ENCODE measurements around the gene ACVR2B.
A peak's percentile ranks its signal among the peaks of the same experiment; 100 is the strongest.

Gene ACVR2B

GRCh38 chr3:38493031-38493430 lies 39.3 kb downstream of the ACVR2B start:
- TF ChIP-seq ZFX (IDR thresholded peaks at IDR 0.05; ENCODE audit: borderline replicate concordance) (no peak), CTCF (IDR thresholded peaks at IDR 0.05) (no peak)
- no peak overlapping the region for H3K27ac ChIP-seq

- peak within 1 kb of the TSS; percentile 59 for H3K27ac ChIP-seq
- TF ChIP-seq ZFX (IDR thresholded peaks at IDR 0.05; ENCODE audit: borderline replicate concordance) (no peak), CTCF (IDR thresholded peaks at IDR 0.05) (peak; percentile 96)
Measured at GRCh38 chr3:38496131-38496910, 42.6 kb downstream of the ACVR2B start, which contains the start of gene EXOG. TSS of gene EXOG (plus strand) at chr3:38496340. CDS start at chr3:38496368, 28 bp downstream.

GRCh38 chr3:38497031-38497430 lies 43.3 kb downstream of the ACVR2B start:
- TF ChIP-seq CTCF (IDR thresholded peaks at IDR 0.05) (no peak), ZFX (IDR thresholded peaks at IDR 0.05; ENCODE audit: borderline replicate concordance) (no peak)
- H3K27ac ChIP-seq, result peak overlapping the region; percentile 59; the same call in 1 of the 2 replicates

GRCh38 chr3:38500688-38501417 lies 47.2 kb downstream of the ACVR2B start:
- no peak overlapping the region for H3K27ac ChIP-seq
- TF ChIP-seq ZFX (IDR thresholded peaks at IDR 0.05; ENCODE audit: borderline replicate concordance), result no peak
- no peak for TF ChIP-seq CTCF (IDR thresholded peaks at IDR 0.05)

GRCh38 chr3:38507120-38507519 lies 53.4 kb downstream of the ACVR2B start:
- H3K27ac ChIP-seq, result no peak overlapping the region
- TF ChIP-seq ZFX (IDR thresholded peaks at IDR 0.05; ENCODE audit: borderline replicate concordance), result no peak

GRCh38 chr3:38509732-38510131 lies 56.0 kb downstream of the ACVR2B start:
- TF ChIP-seq CTCF (IDR thresholded peaks at IDR 0.05) (no peak), ZFX (IDR thresholded peaks at IDR 0.05; ENCODE audit: borderline replicate concordance) (no peak)
- H3K27ac ChIP-seq, result no peak overlapping the region

- no peak overlapping the region for H3K27ac ChIP-seq
- TF ChIP-seq CTCF (IDR thresholded peaks at IDR 0.05) (no peak), ZFX (IDR thresholded peaks at IDR 0.05; ENCODE audit: borderline replicate concordance) (no peak)
Measured at GRCh38 chr3:38510631-38511030, 56.9 kb downstream of the ACVR2B start.

Data from 22Rv1 (cell line).